GM11168 (cell line): Measurements from ENCODE around the gene LRCOL1.

Source experiments
- in situ Hi-C: fragments of 300-500 bp; cut with MboI; formaldehyde crosslinking; loops from one replicate; pipeline ENCODE4 v1.12.0; 2022; ENCODE audit warnings: low sequenced_read_pairs; ENCODE audit not compliant: unreplicated experiment

Gene LRCOL1

DNA sequence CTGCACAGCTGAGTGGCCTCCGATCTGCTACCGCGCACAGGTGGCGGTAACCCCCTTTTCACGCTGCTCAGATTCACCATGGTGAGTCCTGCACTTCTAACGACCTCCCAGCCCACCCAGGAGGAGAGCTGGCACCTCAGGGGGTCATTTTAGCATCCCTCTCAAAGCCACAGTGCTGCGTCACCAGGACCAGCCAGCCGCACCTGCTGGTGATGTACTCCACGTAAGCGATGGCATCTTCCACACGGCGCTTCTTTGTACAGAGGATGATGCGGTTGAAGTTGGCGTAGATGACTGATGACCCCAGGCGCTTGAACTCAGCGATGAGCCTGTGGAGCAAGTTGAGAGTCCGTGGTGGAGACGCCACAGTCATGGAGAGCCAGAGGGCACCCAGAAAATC is 27.4 kb upstream of the LRCOL1 start:
- in situ Hi-C loops = no loop called here

DNA sequence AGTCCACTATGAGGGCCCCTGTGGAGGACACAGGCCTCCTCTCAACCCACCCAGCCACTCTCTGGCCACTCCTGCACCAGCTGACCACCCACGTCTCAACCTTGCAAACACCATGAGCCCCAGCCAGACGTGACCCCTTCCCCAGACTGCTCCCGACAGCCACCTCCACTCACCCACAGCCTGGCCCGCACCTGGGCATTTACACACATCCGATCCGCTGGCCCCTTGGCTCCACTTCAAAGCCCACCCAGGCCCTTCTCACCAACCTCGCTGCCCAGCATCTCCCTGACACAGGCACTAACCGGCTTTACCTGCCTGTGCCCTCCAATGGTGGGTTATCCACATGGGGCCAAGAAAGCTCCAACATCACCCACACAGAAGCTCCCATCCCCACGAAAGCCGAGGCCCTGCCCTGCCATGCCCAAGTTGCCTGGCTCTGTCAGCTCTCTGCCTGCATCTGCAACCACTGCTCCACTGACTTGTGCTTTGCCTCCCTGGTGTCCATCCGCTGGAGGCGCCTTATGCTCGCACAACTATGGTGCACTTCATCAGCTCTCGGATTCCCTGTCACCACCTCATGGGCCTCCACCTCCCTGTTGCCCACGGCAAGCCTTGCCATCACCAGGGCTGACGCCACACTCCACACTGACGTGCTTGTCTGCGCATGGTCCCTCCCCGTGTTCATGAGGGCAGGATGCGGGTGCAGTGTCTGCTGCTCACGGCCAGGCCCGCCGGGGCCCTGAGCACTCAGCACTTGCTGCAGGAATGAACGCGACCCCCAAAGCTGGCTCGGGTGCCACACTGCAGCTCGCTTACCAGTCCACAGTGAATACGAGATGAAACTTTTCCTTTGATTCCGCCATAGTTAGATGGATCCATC is 24.9 kb upstream of the LRCOL1 start:
- in situ Hi-C loops = no loop called here

DNA sequence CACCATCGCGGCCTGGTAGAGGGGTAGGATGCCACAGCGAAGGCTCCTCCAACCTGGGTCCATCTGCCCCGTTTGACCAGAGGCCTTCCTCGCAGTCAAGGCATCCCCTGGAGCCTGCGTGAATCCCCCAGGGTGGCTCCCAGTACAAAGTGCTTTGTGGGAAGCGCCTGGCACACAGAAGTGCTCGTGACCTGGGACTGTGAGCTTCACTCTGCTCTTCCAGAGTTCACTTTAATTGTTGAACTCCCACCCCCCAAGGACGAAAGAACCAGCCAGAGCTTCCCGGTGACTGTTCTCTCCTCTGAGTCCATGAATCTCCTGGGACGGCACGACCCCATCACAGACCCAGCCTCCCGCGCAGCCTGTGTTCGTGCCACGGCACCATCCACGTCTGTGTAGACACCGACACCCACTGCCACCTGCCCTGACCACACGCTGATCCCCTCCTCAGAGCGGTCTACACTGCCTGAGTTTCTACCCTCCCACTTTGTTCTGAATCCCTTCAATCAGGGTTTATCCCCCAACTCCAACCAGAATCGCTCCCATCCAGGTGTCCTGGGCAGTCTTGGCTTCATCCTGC is 24.1 kb upstream of the LRCOL1 start:
- in situ Hi-C loops = no loop called here

DNA sequence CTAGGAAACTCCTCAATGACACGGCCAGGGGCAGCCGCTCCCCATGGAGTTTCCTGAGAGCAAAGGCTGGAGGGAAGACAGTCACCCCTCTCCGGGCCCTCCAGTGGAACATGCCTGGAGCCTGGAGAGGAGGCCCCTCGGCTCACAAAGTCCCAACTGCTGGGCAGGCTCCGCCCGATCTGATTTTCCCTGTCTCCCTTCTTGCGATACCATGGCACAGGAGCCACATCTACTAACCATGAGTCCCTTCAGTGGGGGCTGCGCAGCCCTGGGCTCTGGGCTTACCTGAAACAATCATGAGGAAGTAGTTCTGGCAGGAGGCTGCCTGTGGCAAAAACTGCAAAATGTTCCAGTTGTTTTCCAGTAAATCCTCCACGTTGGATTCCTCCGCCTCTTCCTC is 23.5 kb upstream of the LRCOL1 start:
- in situ Hi-C loops = no loop called here

DNA sequence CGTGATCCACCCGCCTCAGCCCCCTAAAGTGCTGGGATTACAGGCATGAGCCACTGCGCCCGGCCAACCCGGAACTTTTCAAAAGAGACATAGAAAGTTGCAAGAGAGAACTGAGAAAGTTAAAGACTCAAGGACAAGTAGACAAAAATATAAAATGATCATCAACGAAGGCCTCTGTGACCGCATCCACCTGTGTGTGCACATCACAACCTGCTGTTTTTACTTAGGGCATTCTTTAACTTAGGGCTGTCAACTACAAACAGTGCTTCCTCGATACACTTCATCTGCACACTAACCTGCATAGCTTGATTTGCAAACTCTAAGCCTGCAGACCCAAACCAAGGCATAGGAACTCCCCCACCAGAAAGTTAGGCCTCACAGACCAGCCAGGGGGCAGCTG is 23.0 kb upstream of the LRCOL1 start:
- in situ Hi-C loops = no loop called here

DNA sequence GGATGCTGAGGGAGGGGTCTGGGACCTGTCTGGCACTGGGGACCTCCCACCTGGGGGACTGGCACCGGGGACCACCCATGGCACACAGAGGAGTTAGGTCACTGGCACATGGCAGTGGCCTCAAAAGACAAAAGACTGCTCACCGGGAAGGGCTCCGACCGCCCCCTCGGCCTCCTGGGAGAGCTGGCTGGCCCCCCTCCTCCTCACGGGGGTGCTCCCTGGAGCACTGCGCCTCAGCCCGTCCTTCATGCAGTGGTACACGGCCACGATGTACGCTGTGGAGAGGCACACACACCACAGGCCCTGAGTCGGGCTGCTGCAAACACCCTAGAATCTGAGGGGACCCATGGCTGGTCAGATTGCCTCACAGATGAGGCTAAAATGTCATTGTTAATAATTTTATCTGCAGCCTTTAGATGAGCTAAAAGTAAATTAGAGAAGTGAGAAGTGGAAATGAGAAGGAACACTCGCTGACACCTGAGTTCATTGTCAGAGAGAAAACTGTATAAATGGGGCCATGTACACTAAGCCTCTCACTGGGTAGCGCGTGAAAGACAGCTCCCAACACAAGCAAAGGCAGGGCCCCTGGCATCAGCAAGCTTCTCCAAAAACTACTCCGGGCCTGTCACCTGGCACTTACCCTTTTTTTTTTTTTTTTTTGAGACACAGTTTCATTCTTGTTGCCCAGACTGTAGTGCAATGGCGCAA is 22.3 kb upstream of the LRCOL1 start:
- in situ Hi-C loops = no loop called here

DNA sequence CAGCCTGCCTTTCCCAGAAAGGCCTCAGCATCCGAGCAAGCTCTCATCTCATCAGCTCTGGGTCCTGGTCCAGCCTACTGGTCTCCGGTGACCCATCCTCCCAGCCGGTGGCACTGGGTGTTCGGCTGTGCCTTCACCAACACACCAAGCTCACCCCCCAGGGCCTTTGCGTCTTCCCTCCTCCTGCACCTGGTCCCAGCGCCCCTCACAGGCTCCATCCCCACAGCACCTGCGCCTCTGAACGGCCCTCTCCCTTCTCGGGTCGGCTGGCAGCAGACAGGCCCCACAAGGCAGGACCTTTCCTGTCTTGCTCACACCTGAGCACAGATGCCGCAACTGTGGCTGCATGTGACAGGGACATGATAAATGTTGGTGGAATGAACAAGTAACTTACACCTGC is 21.3 kb upstream of the LRCOL1 start:
- in situ Hi-C loops = no loop called here

DNA sequence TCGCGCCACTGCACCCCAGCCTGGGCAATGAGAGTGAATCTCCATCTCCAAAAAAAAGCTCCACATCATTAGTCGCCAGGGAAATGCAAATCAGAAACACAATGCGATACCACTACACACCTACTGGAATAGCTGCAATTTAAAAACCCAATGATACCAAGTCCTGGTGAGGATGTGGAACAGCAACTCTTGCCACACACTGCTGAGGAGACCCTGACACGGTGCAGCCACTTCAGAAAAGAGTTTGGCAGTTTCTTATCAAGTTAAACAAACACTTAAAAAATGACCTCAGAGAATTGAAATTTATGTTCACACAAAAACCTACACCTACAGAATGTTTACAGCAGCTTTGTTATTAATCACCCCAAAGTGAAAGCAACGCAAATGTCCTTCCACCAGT is 20.3 kb upstream of the LRCOL1 start:
- in situ Hi-C loops = no loop called here

DNA sequence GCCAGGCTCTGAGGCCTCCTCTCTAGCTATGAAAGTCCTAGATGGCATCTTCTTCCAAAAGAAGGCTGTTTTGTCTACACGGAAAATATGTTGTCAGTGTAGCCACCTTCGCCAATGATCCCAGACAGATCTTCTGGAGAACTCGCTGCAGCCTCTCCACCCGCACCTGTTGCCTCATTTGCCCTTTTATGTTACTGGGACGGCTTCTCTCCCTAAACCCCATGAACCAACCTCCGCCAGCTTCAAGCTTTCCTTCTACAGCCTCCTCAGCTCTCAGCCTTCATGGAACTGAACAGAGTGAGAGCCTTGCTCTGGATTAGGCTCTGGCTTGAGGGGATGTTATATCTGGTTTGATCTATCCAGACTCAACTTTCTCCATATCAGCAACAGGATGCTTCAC is 18.9 kb upstream of the LRCOL1 start:
- in situ Hi-C loops = no loop called here

DNA sequence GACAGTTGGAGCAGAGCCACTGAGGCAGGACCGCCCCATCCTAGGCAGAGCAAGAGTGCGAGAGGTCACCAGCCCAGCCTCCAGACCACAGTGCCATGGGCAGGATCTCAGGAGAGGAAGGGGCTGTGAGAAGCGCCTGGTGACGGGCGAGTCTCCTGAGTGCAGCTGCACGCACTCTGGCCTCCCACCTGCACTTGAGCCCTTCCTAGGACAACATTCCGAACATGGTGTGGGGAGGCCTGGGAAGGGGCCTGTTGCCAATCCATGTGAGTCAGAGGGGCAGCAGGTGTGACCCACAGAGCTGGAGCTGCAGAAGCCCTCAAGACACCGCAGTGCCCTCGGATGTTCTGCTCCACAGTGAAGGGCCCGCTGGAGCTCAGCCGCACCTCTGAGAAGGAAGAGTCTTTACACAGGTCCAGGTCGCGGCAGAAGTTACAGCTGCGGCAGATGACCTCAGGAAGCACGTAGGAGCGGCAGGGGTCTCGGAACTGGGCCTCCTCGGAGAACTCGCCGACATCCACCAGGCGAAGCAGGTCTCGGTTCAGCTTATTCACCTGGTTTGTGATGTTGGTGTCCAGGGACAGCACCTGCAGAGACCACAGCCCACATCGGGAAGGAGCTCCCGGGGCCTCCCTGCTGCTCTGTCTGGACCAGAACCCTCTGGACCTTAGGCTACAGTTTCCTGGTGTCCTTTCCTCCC is 15.5 kb upstream of the LRCOL1 start:
- in situ Hi-C loops = no loop called here

DNA sequence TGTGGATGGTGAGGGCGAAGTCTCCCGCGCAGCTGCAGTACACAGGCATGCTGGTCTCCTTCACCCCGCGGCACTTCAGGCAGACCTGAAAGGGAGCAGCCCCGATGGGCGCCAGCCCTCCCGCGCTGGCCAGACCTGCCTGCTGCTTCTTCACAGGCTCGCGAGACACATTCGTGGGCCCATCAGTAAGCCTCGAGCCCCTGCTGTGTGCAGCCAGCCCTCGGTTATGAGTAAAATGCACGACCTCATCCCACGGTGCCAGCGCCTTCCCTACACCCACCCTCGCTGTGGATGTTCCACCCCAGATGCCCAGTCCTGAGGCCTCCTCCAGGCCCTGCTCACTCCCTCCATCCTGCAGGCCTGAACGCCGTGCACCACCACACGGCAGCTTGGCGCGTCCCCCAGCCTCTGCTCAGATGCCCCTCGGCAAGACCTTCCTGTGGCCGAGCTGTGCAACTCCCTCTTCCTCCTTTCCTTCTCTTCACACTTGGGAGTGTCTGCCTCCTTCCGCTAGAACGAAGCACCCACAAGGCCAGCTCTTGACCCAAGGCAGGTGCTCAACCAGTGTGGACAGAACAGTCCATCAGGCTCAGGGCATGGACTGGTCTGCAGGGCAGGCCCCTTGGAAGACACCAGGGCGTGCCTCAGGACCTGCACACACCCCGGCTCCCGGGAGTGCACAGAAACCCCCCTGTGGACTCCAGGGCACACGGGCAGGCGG is 14.7 kb upstream of the LRCOL1 start:
- in situ Hi-C loops = no loop called here

DNA sequence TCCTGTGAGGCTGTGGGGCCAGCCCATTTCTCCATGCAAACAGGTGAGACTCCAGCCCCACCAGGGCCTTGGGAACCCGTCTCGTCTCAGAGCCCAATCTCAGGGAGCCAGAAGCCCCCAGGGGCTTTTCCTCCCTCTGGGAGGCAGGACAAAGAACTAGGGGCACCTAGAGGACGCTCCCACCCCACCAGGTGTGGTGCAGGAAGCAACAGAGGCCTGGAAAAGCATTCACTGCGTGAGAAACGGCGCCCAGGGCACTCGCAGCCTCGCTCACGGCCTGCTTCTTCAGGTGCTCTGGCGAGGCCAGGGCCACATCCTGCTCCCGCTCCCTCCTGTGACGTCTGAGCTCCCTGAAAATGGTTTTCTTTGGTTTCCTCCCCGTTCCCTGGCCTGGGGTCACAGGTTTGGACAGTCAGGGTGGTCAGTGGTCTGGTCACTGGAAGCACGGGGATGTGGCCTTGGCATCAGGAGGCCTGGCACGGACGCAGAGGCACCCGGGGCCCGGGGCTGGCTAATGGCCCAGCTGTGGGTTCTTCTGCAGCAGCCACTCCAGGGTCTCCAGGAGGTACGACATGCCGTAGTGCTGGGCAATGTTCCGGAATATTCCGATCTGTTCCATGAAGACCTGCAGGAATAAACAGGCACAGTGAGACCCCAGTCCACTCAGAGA is 13.9 kb upstream of the LRCOL1 start:
- in situ Hi-C loops = no loop called here

DNA sequence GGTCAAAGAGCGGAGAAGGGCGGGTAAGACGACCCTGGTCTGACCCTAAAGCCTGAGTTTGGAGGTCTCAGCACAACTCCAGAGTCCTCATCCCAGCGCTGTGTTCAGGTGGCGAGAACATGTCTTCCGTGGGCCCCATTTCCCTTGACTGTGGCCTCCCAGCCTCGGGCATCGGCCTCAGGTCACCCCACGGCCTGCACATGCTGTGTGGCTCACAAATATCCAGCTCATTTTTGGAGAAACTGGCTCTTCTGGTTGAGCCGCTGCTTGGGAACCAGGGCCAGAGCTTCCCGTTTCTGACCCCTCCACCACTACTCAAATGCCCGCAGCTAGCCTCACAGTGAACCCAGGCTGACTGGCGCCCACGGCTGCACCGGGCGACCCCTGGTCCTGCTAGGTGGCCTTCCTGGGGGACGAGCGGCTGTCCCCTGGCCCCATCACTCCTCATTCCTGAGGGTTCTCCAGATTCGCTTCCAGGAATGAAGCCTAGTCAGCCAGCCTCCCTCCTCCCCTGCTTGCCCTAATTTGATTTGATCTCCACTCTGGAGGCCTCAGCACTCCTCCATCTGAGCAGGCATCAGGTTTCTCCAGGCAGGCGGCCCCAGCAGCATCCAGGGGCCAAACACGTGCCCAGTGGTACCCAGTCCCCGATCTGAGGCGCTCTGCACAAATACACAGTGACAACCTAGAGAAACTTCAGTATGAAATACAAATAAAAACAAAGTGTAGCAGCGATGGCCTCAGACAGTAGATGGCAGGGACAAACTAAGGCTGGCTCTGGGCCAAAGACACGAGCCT is 12.9 kb upstream of the LRCOL1 start:
- in situ Hi-C loops = no loop called here

DNA sequence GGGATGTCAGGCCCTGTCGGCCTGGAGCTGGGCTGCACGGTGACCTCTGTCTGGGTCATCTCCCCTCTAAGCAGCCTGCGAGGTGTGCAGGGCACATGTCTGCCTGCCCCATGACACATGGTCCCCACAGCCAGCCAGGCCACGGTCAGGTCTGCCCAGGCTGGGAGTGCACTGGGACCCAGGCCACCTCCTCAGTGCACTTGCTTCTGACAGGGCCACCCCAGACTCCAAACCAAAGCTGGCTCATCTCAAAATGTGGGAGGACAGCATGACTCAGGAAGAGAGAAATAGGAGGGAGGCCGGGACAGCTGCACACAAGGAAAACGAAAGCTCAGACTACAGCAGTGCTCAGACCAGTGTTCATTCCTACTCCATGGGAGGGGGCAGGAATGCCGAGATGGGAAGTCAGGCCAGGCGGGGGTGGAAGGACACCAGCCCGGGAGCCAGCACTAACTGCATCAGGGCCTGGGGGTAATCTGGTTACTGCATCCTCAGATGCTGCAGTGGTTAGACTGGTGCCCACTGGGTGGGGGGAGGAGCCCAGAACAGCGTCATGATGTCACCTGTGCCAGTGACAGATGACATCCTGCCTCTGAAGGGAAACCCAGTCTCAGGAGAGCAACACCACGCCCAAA is 12.2 kb upstream of the LRCOL1 start:
- in situ Hi-C loops = no loop called here

DNA sequence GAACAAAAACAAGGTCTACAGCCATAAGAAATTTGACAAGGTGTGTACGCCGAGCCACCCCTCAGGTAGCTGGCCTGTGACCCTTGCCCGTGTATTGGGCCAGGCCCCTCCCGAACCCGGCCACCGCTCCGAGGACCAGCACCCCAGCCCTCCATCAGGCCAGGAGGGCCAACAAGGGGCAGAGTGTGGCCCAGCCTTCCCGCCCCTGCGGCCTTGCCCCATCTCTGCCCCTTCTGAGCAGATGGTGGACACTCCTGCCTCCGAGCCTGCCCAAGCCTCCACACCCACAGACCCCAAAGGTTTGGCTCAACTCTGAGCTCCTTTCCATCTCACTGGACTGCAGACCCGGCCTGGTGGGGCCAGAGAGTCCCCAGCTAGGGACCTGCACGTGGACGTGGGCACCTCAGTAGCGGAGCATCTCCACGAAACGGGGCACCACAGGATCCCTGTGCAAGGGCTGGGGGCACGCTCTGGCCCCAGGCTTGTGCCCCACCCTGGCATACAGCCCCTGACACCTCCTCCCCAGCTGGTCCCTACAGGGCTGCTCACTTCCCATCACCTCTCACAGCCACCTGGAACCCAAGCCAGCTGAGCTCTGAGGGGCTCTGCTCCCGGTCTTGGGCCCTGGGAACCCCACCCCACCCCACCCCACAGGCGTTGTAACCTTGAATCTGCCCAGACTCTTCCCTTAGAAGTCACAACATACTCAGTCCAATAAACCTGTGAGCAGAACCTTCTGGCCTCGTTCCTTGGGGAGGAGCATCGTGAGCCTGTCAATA is 11.5 kb upstream of the LRCOL1 start:
- in situ Hi-C loops = no loop called here

DNA sequence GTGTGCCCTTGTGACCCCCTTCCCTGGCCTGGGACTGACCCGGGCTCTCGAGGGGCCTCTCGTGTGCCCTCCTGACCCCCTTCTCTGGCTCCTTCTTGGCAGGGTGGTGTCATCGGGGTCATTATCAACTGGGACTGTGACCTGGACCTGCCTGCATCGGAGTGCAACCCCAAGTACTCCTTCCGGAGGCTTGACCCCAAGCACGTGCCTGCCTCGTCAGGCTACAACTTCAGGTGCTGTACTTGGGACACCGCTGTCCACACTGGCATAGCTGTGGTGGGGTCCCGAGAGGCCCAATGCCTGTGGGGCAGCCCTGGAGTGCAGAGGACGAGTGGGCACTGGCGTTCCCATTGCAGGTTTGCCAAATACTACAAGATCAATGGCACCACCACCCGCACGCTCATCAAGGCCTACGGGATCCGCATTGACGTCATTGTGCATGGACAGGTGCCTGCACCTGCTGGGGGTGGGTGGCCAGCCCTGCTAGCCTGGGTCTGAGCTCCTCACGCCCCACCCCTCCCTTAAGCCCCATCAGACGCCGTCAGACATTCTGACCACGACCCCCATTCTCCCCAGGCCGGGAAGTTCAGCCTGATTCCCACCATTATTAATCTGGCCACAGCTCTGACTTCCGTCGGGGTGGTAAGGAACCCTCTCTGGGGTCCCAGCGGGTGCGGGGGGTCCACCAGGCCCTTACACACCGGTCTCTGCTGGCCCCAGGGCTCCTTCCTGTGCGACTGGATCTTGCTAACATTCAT is 10.7 kb upstream of the LRCOL1 start:
- in situ Hi-C loops = no loop called here
